ENCODE measurements around the gene FBXL17.

Gene FBXL17

DNA sequence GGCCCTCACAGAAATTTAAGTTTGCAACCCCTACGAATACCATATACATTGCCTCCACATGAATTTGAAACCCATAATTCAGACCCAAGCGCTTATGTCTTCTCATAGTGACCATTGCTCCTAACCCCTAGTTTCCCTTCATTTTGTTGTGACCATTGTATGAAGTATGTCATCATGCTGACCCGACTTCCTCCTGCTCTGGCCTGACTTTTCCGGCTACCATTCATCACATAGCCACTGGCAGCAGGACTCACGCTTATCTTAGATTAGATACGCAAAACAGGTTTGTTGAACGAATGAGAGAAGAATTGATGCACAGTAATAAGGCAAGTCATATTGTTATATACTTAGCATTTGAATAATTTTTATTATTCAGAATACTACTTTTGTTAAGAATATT lies 345.4 kb downstream of the FBXL17 start:
- no peaks in the 10 kb centered on the region for H3K9me3 ChIP-seq (ENCODE audit: insufficient read depth, low read depth, low read length)
- H3K4me1 ChIP-seq (ENCODE audit: insufficient read depth, low read length, poor library complexity, severe bottlenecking), result no peaks in the 10 kb centered on the region
- no peak overlapping the region for H2AFZ ChIP-seq (ENCODE audit: low read length)

DNA sequence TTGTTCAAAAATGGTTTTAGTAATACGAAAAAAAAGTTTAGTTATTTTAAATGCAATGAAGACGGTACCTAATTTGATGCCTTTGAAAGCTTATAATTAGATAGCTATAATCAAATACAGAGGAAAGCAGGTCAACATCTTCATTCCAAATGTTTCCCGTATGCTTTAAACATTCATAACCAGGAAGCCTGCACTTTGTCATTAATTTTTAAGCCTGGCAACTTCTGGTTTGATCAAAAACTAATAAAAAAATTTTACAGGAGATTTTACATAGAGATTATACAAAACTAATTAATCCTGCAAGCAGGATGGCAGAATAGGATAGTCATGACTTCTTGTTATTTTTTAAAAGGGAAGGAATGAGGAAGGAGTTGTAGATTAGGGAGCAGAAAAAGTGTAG lies 353.0 kb downstream of the FBXL17 start:
- Histone ChIP-seq H3K4me1 (ENCODE audit: insufficient read depth, low read length, poor library complexity, severe bottlenecking) (no peaks in the 10 kb centered on the region), H4K20me1 (ENCODE audit: insufficient read depth, low read length, poor library complexity, severe bottlenecking) (no peaks in the 10 kb centered on the region), H3K79me2 (ENCODE audit: insufficient read depth, low read length) (no peaks in the 10 kb centered on the region), H3F3A (ENCODE audit: low read depth) (no peaks in the 10 kb centered on the region), H2AFZ (ENCODE audit: low read length) (no peak overlapping the region), H3K36me3 (ENCODE audit: insufficient read depth, low read length) (no peaks in the 10 kb centered on the region), H3K27me3 (ENCODE audit: insufficient read depth, low read length, poor library complexity, severe bottlenecking) (no peaks in the 10 kb centered on the region), H3K4me3 (ENCODE audit: low read length, poor library complexity, severe bottlenecking) (no peak overlapping the region), H3K4me2 (ENCODE audit: low read depth, low read length, poor library complexity, severe bottlenecking) (no peak overlapping the region), H3K9me3 (ENCODE audit: insufficient read depth, low read depth, low read length) (no peaks in the 10 kb centered on the region), H3K9ac (ENCODE audit: low read depth, low read length, poor library complexity, severe bottlenecking) (no peak overlapping the region), H3K9me2 (replicated peaks; ENCODE audit: low read depth, low read length) (no peaks in the 10 kb centered on the region)
- TF ChIP-seq EZH2phosphoT487 (IDR thresholded peaks at IDR 0.05; ENCODE audit: borderline replicate concordance), result no peak
- TF ChIP-seq, protein P1, sequence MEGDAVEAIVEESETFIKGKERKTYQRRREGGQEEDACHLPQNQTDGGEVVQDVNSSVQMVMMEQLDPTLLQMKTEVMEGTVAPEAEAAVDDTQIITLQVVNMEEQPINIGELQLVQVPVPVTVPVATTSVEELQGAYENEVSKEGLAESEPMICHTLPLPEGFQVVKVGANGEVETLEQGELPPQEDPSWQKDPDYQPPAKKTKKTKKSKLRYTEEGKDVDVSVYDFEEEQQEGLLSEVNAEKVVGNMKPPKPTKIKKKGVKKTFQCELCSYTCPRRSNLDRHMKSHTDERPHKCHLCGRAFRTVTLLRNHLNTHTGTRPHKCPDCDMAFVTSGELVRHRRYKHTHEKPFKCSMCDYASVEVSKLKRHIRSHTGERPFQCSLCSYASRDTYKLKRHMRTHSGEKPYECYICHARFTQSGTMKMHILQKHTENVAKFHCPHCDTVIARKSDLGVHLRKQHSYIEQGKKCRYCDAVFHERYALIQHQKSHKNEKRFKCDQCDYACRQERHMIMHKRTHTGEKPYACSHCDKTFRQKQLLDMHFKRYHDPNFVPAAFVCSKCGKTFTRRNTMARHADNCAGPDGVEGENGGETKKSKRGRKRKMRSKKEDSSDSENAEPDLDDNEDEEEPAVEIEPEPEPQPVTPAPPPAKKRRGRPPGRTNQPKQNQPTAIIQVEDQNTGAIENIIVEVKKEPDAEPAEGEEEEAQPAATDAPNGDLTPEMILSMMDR (conservative IDR thresholded peaks at IDR 0.05; ENCODE audit: low read length), result no peak

More for the DNA sequence above, 345.4 kb downstream of the FBXL17 start:
- Histone ChIP-seq H3K9me2 (replicated peaks; ENCODE audit: low read depth, low read length) (no peaks in the 10 kb centered on the region), H3K36me3 (ENCODE audit: insufficient read depth, low read length) (no peaks in the 10 kb centered on the region), H3F3A (ENCODE audit: low read depth) (no peaks in the 10 kb centered on the region), H3K79me2 (ENCODE audit: insufficient read depth, low read length) (no peaks in the 10 kb centered on the region), H3K27me3 (ENCODE audit: insufficient read depth, low read length, poor library complexity, severe bottlenecking) (no peaks in the 10 kb centered on the region), H3K9ac (ENCODE audit: low read depth, low read length, poor library complexity, severe bottlenecking) (no peak overlapping the region), H3K4me3 (ENCODE audit: low read length, poor library complexity, severe bottlenecking) (no peak overlapping the region), H4K20me1 (ENCODE audit: insufficient read depth, low read length, poor library complexity, severe bottlenecking) (no peaks in the 10 kb centered on the region), H3K4me2 (ENCODE audit: low read depth, low read length, poor library complexity, severe bottlenecking) (no peak overlapping the region)
- no peak for TF ChIP-seq EZH2phosphoT487 (IDR thresholded peaks at IDR 0.05; ENCODE audit: borderline replicate concordance)
- TF ChIP-seq, protein P1 (conservative IDR thresholded peaks at IDR 0.05; ENCODE audit: low read length), result no peak

DNA sequence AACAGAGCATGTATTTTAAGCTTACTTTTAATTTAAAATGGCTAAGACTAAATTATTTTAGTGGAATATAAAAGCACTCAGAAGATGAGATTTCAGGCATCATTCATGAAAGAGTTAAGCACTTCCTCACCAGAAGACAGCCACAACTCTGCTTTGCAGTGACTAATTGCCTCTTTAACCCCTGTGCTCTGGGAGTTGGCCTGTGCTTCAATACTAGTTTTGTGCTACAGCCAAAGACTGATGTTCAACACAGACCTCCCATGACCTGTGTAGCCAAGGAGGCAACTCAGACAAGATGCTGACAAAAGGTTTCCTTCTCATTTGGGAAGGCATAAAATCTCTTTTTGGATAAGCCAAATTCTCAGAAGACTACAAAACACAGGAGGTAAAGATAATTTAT lies 353.5 kb downstream of the FBXL17 start:
- H3K36me3 ChIP-seq (ENCODE audit: insufficient read depth, low read length), result no peaks in the 10 kb centered on the region
- H3K4me2 ChIP-seq (ENCODE audit: low read depth, low read length, poor library complexity, severe bottlenecking), result no peak overlapping the region
- H3F3A ChIP-seq (ENCODE audit: low read depth), result no peaks in the 10 kb centered on the region
- no peaks in the 10 kb centered on the region for H3K9me2 ChIP-seq (replicated peaks; ENCODE audit: low read depth, low read length)
- H3K79me2 ChIP-seq (ENCODE audit: insufficient read depth, low read length), result no peaks in the 10 kb centered on the region
- H3K4me3 ChIP-seq (ENCODE audit: low read length, poor library complexity, severe bottlenecking), result no peak overlapping the region
- no peaks in the 10 kb centered on the region for H3K27me3 ChIP-seq (ENCODE audit: insufficient read depth, low read length, poor library complexity, severe bottlenecking)
- H4K20me1 ChIP-seq (ENCODE audit: insufficient read depth, low read length, poor library complexity, severe bottlenecking), result no peaks in the 10 kb centered on the region
- no peak overlapping the region for H3K9ac ChIP-seq (ENCODE audit: low read depth, low read length, poor library complexity, severe bottlenecking)
- H3K4me1 ChIP-seq (ENCODE audit: insufficient read depth, low read length, poor library complexity, severe bottlenecking), result no peaks in the 10 kb centered on the region
- no peaks in the 10 kb centered on the region for H3K9me3 ChIP-seq (ENCODE audit: insufficient read depth, low read depth, low read length)
- no peak overlapping the region for H2AFZ ChIP-seq (ENCODE audit: low read length)
- TF ChIP-seq EZH2phosphoT487 (IDR thresholded peaks at IDR 0.05; ENCODE audit: borderline replicate concordance), result no peak
- TF ChIP-seq, protein P1 (conservative IDR thresholded peaks at IDR 0.05; ENCODE audit: low read length), result no peak
